ENCODE data around the gene PRRC1. TPM values are rescaled to one million over a fixed set of nuclear protein-coding genes. Genes with fewer than 3 reads are reported as not detected.

The PRRC1 gene
- total RNA-seq, 1 experiment from 2014 or later = 53.2 TPM

- intact Hi-C loops (cut with micrococcal nuclease) = no loop called here
- TF ChIP-seq ATF3 (IDR thresholded peaks at IDR 0.05) = no peak
- TF ChIP-seq ELF1 (IDR thresholded peaks at IDR 0.05; ENCODE audit: borderline replicate concordance, low read depth) = no peak
- no peak for TF ChIP-seq SRF (IDR thresholded peaks at IDR 0.05; ENCODE audit: low read depth)
- TF ChIP-seq SP1 (IDR thresholded peaks at IDR 0.05; ENCODE audit: low read depth) = no peak
- no peak for TF ChIP-seq ZFX (IDR thresholded peaks at IDR 0.05)
- no peak for TF ChIP-seq TCF7L2 (IDR thresholded peaks at IDR 0.05; ENCODE audit: borderline replicate concordance, extremely low read depth, insufficient read depth, insufficient read length)
- no peak for TF ChIP-seq YY1 (IDR thresholded peaks at IDR 0.05; ENCODE audit: extremely low read depth, insufficient replicate concordance, low read depth, low read length)
- TF ChIP-seq EZH2 (IDR thresholded peaks at IDR 0.05) = no peak
- no peak for TF ChIP-seq MAX (IDR thresholded peaks at IDR 0.05)
- no peak for TF ChIP-seq REST (IDR thresholded peaks at IDR 0.05; ENCODE audit: low read depth)
- no peak for TF ChIP-seq CBX3 (IDR thresholded peaks at IDR 0.05; ENCODE audit: low read depth)
- BruUV-seq (replicated peaks) = no TSS peak
- Histone ChIP-seq H3K36me3 (ENCODE audit: control insufficient read depth in 1 of 2, insufficient read depth in 2 of 2, low read length in 2 of 2) (peaks cover 5 to 10% of the 10 kb centered on the region in 2 experiments; a peak in 1 of 4 replicates), H3K27me3 (ENCODE audit: insufficient read depth, low read length) (no peaks in the 10 kb centered on the region), H3K4me1 (ENCODE audit: control insufficient read depth in 1 of 2, insufficient read depth in 2 of 2, low read length in 2 of 2) (no peaks in the 10 kb centered on the region), H2AFZ (ENCODE audit: low read depth, low read length, poor library complexity, severe bottlenecking) (no peak overlapping the region), H3K4me2 (ENCODE audit: low read length) (no peak overlapping the region), H3K27ac (ENCODE audit: low read depth, low read length) (no peak overlapping the region), H3K9me3 (ENCODE audit: control insufficient read depth in 1 of 2, insufficient read depth in 1 of 2, low read depth in 1 of 2, low read length in 2 of 2) (no peaks in the 10 kb centered on the region), H3K79me2 (ENCODE audit: insufficient read depth, low read length) (no peaks in the 10 kb centered on the region), H3K9ac (ENCODE audit: low read length) (no peak overlapping the region), H4K20me1 (ENCODE audit: insufficient read depth) (no peaks in the 10 kb centered on the region), H3K9me2 (ENCODE audit: insufficient read depth) (no peaks in the 10 kb centered on the region), H3K4me3 (replicated peaks in 1 of 2; ENCODE audit: low read depth in 1 of 2, low read length in 2 of 2) (no peak overlapping the region)
- ATAC-seq (no peak), DNase-seq (ENCODE audit: low read depth, low spot score) (no peak)
- CTCF ChIA-PET = no interaction called here
- POLR2A ChIA-PET = no interaction called here
- RAD21 ChIA-PET (ENCODE audit: low non-redundant PET in 1 of 2, low total read pairs in 2 of 2, uncharacterized antibody in 2 of 2, unreplicated experiment in 2 of 2) = no interaction called here
Observed at GRCh38 chr5:127555826-127556225, 38.4 kb downstream of the PRRC1 start.

Measured in HCT116 (cell line).